GM12878 (cell line): ENCODE measurements around the gene GALNT15. TPM values are rescaled to one million over a fixed set of nuclear protein-coding genes. Genes with fewer than 3 reads are reported as not detected.

Experiments
- ATAC-seq: fragments of 200-7000 bp; cut with Tn5 transposase; 3 replicates; pipeline ENCODE4 v1.9.1; 2020; ENCODE audit warnings: mild to moderate bottlenecking, moderate library complexity
- BruUV-seq: library from RNA; stranded (reverse); fragments of 400-500 nt; replicated peaks from 2 replicates; lab custom pipeline; 2021; lab: Mats Ljungman, UMichigan
- CTCF ChIA-PET: fragments of 300-600 bp; sonication (Branson Sonifier 250); formaldehyde crosslinking; extraction: SDS; loops from one replicate; lab custom pipeline; 2021; ENCODE audit warnings: inconsistent platforms; lab: Yijun Ruan, JAX
- POLR2A ChIA-PET: fragments of 350-600 bp; formaldehyde crosslinking; extraction: SDS; loops from one replicate; lab custom pipeline; 2021; ENCODE audit warnings: inconsistent platforms; lab: Charles Lee
- RAD21 ChIA-PET: fragments of 300-600 bp; sonication (Branson Sonifier 250); formaldehyde crosslinking; loops from one replicate; lab custom pipeline; 2023; ENCODE audit warnings: antibody characterized with exemption; ENCODE audit not compliant: unreplicated experiment; lab: Charles Lee
- SMC1A ChIA-PET: fragments of 300-600 bp; sonication (Branson Sonifier 250); formaldehyde crosslinking; loops from one replicate; lab custom pipeline; 2023; ENCODE audit not compliant: unreplicated experiment, uncharacterized antibody; lab: Charles Lee
- DNase-seq: peaks from one replicate; pipeline ENCODE4 v3.0.0-alpha.2; 2011; ENCODE audit warnings: low read depth, low spot score
- FAIRE-seq: peaks from 3 replicates; lab custom pipeline; 2011; peaks lifted over from hg19 to GRCh38; lab: Jason Lieb, UNC
- H2AFZ ChIP-seq: 2 replicates; pipeline ENCODE4 v1.6.0; 2011; ENCODE audit warnings: low read depth, low read length, control low read depth; ENCODE audit not compliant: control insufficient read depth
- H3K27ac ChIP-seq: 2 replicates; pipeline ENCODE4 v1.5.1; 2011; ENCODE audit warnings: control low read depth; ENCODE audit not compliant: control insufficient read depth, insufficient read depth
- H3K27me3 ChIP-seq, 2 experiments: replicated peaks in 1 of 2; 2 replicates each; pipeline versions ENCODE4 v1.6.0 to v1.6.1; 2011; ENCODE audit warnings: low read length in 1 of 2; ENCODE audit not compliant: control insufficient read depth in 2 of 2, insufficient read depth in 2 of 2
- H3K36me3 ChIP-seq, 2 experiments: 2 replicates each; pipeline ENCODE4 v1.5.1; 2011; ENCODE audit warnings: low read length in 1 of 2; ENCODE audit not compliant: control insufficient read depth in 2 of 2, insufficient read depth in 2 of 2
- H3K4me1 ChIP-seq: 2 replicates; pipeline ENCODE4 v1.6.1; 2011; ENCODE audit warnings: mild to moderate bottlenecking, low read length, moderate library complexity, mixed read lengths; ENCODE audit not compliant: control insufficient read depth, insufficient read depth
- H3K4me2 ChIP-seq: 2 replicates; pipeline ENCODE4 v1.6.0; 2011; ENCODE audit warnings: control low read depth; ENCODE audit not compliant: control insufficient read depth, insufficient read depth
- H3K4me3 ChIP-seq: fragments of 200-600 bp; sonication (generic); 2 replicates; pipeline ENCODE4 v1.5.1; 2016
- H3K79me2 ChIP-seq: 2 replicates; pipeline ENCODE4 v1.6.0; 2011; ENCODE audit warnings: low read length; ENCODE audit not compliant: control insufficient read depth, insufficient read depth
- H3K9ac ChIP-seq: 2 replicates; pipeline ENCODE4 v1.8.0; 2011; ENCODE audit warnings: low read length, control low read depth, mixed read lengths; ENCODE audit not compliant: control insufficient read depth, insufficient read depth
- H3K9me3 ChIP-seq: replicated peaks from 3 replicates; pipeline ENCODE4 v1.5.1; 2011; ENCODE audit warnings: mild to moderate bottlenecking, low read length; ENCODE audit not compliant: control insufficient read depth, insufficient read depth
- H4K20me1 ChIP-seq: 2 replicates; pipeline ENCODE4 v1.6.0; 2011; ENCODE audit not compliant: control insufficient read depth, insufficient read depth
- BCL11A ChIP-seq: IDR thresholded peaks from 2 replicates; pipeline ENCODE4 v1.6.1; 2011; ENCODE audit warnings: low read depth, low read length
- BHLHE40 ChIP-seq, 2 experiments: fragments of 450-650 bp in 1 of 2; IDR thresholded peaks; 2 replicates each; pipeline ENCODE4 v1.6.1; 2011 to 2017; ENCODE audit warnings: low read depth in 2 of 2, borderline replicate concordance in 1 of 2, improper control_type of control experiment in 1 of 2, low read length in 1 of 2, mild to moderate bottlenecking in 1 of 2
- E2F4 ChIP-seq: IDR thresholded peaks from 2 replicates; pipeline ENCODE4 v1.6.1; 2012; ENCODE audit warnings: low read depth, low read length, improper control_type of control experiment
- FOXK2 ChIP-seq: fragments of 450-650 bp; IDR thresholded peaks from 2 replicates; pipeline ENCODE4 v1.6.1; 2017; ENCODE audit warnings: mild to moderate bottlenecking, moderate library complexity
- FOXM1 ChIP-seq: IDR thresholded peaks from 2 replicates; pipeline ENCODE4 v1.6.1; 2012; ENCODE audit warnings: low read depth, mild to moderate bottlenecking, inconsistent platforms, low read length, moderate library complexity
- GABPA ChIP-seq: IDR thresholded peaks from 2 replicates; pipeline ENCODE4 v1.6.1; 2014; ENCODE audit warnings: antibody characterized with exemption, low read depth, mild to moderate bottlenecking, inconsistent platforms
- JUND ChIP-seq: IDR thresholded peaks from 2 replicates; pipeline ENCODE4 v1.6.1; 2012; ENCODE audit warnings: low read depth, mild to moderate bottlenecking, low read length, improper control_type of control experiment, moderate library complexity
- KAT2A ChIP-seq: conservative IDR thresholded peaks from 2 replicates; pipeline ENCODE4 v1.6.1; 2011; ENCODE audit warnings: low read depth, low read length; ENCODE audit not compliant: control insufficient read depth
- MEF2A ChIP-seq: IDR thresholded peaks from 2 replicates; pipeline ENCODE4 v1.6.1; 2011; ENCODE audit warnings: low read depth, mild to moderate bottlenecking, low read length, moderate library complexity; ENCODE audit not compliant: insufficient read depth
- MTA3 ChIP-seq: IDR thresholded peaks from 2 replicates; pipeline ENCODE4 v1.6.1; 2012; ENCODE audit warnings: low read length, inconsistent platforms, borderline replicate concordance
- NFYB ChIP-seq: IDR thresholded peaks from 2 replicates; pipeline ENCODE4 v1.6.1; 2011; ENCODE audit warnings: low read depth, mild to moderate bottlenecking, low read length, improper control_type of control experiment, moderate library complexity; ENCODE audit not compliant: insufficient read depth
- NKRF ChIP-seq: fragments of 450-650 bp; conservative IDR thresholded peaks from 2 replicates; pipeline ENCODE4 v1.6.1; 2017; ENCODE audit warnings: mild to moderate bottlenecking, moderate library complexity
- PAX8 ChIP-seq: fragments of 450-650 bp; IDR thresholded peaks from 2 replicates; pipeline ENCODE4 v1.6.1; 2017; ENCODE audit warnings: mild to moderate bottlenecking, moderate library complexity
- TCF12 ChIP-seq: IDR thresholded peaks from 2 replicates; pipeline ENCODE4 v1.6.1; 2011; ENCODE audit warnings: low read depth, mild to moderate bottlenecking, low read length
- TCF7 ChIP-seq: IDR thresholded peaks from 2 replicates; pipeline ENCODE4 v1.6.1; 2014; ENCODE audit warnings: antibody characterized with exemption, borderline replicate concordance
- USF2 ChIP-seq: IDR thresholded peaks from 2 replicates; pipeline ENCODE4 v1.6.1; 2011; ENCODE audit warnings: low read depth, low read length, improper control_type of control experiment, borderline replicate concordance
- ZNF622 ChIP-seq: fragments of 450-650 bp; IDR thresholded peaks from 2 replicates; pipeline ENCODE4 v1.6.1; 2017; ENCODE audit warnings: mild to moderate bottlenecking, inconsistent platforms
- in situ Hi-C: fragments of 300-500 bp; cut with MboI; formaldehyde crosslinking; loops from 9 replicates; pipeline ENCODE4 v1.14.3; 2018; ENCODE audit warnings: mixed read lengths
- intact Hi-C: fragments of 100-400 bp; cut with micrococcal nuclease; formaldehyde crosslinking; loops from one replicate; pipeline ENCODE4 v1.14.2; 2022; ENCODE audit not compliant: unreplicated experiment
- polyA plus RNA-seq, 11 experiments: library from polyadenylated mRNA; depleted of rRNA in 4 of 11; unstranded in 6 of 11; stranded (reverse) in 5 of 11; fragments of >200 nt; fragmentation: Nextera tagmentation in 4 of 11; fragmentation: Illumina TruSeq in 1 of 11; extraction: Ambion mirVana in 4 of 11; extraction: Trizol in 1 of 11; gene quantifications; 1 replicate in 1 of 11; 2 replicates in 10 of 11; pipeline versions ENCODE4 v1.2.1 to v1.2.3, GENCODE V29; 2011 to 2016; ENCODE audit warnings: inconsistent platforms in 2 of 11, missing spikeins in 2 of 11, low read depth in 1 of 11
- total RNA-seq, 4 experiments: library from RNA; depleted of rRNA in 3 of 4; stranded (reverse); fragments of >200 nt in 3 of 4; fragmentation: Illumina TruSeq in 1 of 4; extraction: Trizol in 1 of 4; gene quantifications; 2 replicates each; pipeline versions ENCODE4 v1.2.1 to v1.2.3, GENCODE V29; 2013 to 2021

The GALNT15 gene
- total and polyA plus RNA-seq, 10 of the 15 experiments (the other 5 are each of a cell fraction or from before 2014, with no cell fraction given) = 0.03 to 0.05 TPM; not detected in 8

DNA sequence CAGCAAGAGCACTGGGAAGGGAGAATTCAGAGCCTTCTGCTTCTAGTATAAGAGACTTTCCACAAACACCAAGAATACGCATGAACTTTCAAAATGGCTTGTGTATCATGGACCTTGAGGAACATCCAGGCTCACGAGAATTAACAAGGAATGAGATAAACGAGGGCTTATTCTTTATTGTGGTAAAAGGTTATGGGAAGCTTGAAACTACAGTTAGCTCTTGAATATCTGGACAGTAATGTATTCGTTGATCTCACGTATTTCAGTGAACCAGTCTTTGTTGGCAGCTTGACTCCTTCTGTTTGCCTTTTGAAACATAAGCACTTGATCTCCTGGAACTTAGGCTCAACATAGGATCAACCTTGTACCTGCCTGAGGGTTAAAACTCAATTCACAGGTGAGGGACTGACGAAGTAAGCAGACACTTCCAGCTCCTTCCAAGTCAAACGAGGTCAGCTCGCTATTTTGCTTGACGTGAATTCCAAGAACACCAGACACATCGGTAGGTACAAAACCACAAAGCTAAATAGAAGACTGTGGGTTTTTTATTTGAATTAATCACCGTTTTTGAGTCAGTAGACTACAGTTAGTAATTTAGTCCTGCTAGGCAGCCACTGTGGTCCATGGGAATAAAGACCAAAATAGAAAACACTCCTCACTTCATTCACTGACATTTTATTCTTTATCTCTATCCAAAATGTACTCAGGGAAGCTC is 30.8 kb downstream of the GALNT15 start (continued):
- TF ChIP-seq E2F4 = no peak
- no peak for TF ChIP-seq TCF12
- TF ChIP-seq BCL11A = no peak
- no peak for TF ChIP-seq JUND

- POLR2A ChIA-PET = no interaction called here
- FAIRE-seq (no peak), DNase-seq (no peak), ATAC-seq (no peak)
- no peaks in the 10 kb centered on the region for H3K79me2 ChIP-seq
- no TSS peak for BruUV-seq
- RAD21 ChIA-PET = no interaction called here
- H3K27me3 ChIP-seq = no peaks in the 10 kb centered on the region; a peak in 2 of 4 replicates
- H3K27ac ChIP-seq = no peak overlapping the region
- SMC1A ChIA-PET = no interaction called here
- no peaks in the 10 kb centered on the region for H4K20me1 ChIP-seq
- H3K4me3 ChIP-seq = no peak overlapping the region
- no peaks in the 10 kb centered on the region for H3K4me1 ChIP-seq
- no peak overlapping the region for H2AFZ ChIP-seq
- H3K36me3 ChIP-seq = no peaks in the 10 kb centered on the region
- in situ Hi-C loops = no loop called here
- H3K4me2 ChIP-seq = no peak overlapping the region
- intact Hi-C loops = no loop called here
- TF ChIP-seq TCF7 = no peak
- TF ChIP-seq ZNF622 = no peak
- TF ChIP-seq NKRF = no peak
- TF ChIP-seq GABPA = no peak
- no peak for TF ChIP-seq KAT2A
- TF ChIP-seq BHLHE40 (IDR thresholded peaks at IDR 0.05; ENCODE audit: borderline replicate concordance in 1 of 2, low read depth in 2 of 2, low read length in 1 of 2) = no peak
- no peak for TF ChIP-seq BCL11A
- TF ChIP-seq FOXM1 = no peak
- no peak for TF ChIP-seq MTA3
- no peak for TF ChIP-seq PAX8
- TF ChIP-seq FOXK2 = no peak
- no peak for TF ChIP-seq MEF2A
- TF ChIP-seq USF2 = no peak
- TF ChIP-seq NFYB = no peak
- H3K9me3 ChIP-seq = no peaks in the 10 kb centered on the region
- CTCF ChIA-PET = no interaction called here
- H3K9ac ChIP-seq = no peak overlapping the region
Measured at GRCh38 chr3:16207031-16207430, 32.6 kb downstream of the GALNT15 start.
